Measurements from ENCODE around the gene TLX2.

DNA sequence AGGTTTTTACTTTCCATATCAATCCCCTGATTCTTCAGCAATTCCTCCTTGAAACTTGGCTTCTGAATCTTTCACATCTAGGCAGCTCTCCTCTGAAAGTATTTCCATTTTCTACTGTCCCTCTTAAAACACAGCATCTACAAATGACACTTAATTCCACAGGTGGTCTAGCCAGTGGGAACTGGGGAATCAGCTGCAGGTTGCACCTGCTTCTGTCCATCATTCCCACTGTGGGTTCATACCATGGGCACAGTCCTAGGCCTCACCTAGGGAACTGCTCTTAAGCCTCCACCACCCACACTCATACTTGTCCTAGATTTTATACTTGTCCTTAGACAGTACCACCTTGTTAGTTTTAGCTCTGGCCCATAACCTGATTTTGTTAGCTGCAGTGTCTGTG is 37.3 kb downstream of the TLX2 start:
- TF ChIP-seq, protein P1, sequence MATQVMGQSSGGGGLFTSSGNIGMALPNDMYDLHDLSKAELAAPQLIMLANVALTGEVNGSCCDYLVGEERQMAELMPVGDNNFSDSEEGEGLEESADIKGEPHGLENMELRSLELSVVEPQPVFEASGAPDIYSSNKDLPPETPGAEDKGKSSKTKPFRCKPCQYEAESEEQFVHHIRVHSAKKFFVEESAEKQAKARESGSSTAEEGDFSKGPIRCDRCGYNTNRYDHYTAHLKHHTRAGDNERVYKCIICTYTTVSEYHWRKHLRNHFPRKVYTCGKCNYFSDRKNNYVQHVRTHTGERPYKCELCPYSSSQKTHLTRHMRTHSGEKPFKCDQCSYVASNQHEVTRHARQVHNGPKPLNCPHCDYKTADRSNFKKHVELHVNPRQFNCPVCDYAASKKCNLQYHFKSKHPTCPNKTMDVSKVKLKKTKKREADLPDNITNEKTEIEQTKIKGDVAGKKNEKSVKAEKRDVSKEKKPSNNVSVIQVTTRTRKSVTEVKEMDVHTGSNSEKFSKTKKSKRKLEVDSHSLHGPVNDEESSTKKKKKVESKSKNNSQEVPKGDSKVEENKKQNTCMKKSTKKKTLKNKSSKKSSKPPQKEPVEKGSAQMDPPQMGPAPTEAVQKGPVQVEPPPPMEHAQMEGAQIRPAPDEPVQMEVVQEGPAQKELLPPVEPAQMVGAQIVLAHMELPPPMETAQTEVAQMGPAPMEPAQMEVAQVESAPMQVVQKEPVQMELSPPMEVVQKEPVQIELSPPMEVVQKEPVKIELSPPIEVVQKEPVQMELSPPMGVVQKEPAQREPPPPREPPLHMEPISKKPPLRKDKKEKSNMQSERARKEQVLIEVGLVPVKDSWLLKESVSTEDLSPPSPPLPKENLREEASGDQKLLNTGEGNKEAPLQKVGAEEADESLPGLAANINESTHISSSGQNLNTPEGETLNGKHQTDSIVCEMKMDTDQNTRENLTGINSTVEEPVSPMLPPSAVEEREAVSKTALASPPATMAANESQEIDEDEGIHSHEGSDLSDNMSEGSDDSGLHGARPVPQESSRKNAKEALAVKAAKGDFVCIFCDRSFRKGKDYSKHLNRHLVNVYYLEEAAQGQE (IDR thresholded peaks at IDR 0.05), result no peak
- no peak for TF ChIP-seq SP1 (IDR thresholded peaks at IDR 0.05)
- TF ChIP-seq JUND (IDR thresholded peaks at IDR 0.05), result no peak
- no peak for TF ChIP-seq CTCF (IDR thresholded peaks at IDR 0.05; ENCODE audit: low read depth, low read length, missing input control)
- no peak for TF ChIP-seq YY1 (IDR thresholded peaks at IDR 0.05)
- TF ChIP-seq, protein P2, sequence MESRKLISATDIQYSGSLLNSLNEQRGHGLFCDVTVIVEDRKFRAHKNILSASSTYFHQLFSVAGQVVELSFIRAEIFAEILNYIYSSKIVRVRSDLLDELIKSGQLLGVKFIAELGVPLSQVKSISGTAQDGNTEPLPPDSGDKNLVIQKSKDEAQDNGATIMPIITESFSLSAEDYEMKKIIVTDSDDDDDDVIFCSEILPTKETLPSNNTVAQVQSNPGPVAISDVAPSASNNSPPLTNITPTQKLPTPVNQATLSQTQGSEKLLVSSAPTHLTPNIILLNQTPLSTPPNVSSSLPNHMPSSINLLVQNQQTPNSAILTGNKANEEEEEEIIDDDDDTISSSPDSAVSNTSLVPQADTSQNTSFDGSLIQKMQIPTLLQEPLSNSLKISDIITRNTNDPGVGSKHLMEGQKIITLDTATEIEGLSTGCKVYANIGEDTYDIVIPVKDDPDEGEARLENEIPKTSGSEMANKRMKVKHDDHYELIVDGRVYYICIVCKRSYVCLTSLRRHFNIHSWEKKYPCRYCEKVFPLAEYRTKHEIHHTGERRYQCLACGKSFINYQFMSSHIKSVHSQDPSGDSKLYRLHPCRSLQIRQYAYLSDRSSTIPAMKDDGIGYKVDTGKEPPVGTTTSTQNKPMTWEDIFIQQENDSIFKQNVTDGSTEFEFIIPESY (IDR thresholded peaks at IDR 0.05), result no peak
- no peak for TF ChIP-seq ATF3 (IDR thresholded peaks at IDR 0.05)
- TF ChIP-seq, protein P3, sequence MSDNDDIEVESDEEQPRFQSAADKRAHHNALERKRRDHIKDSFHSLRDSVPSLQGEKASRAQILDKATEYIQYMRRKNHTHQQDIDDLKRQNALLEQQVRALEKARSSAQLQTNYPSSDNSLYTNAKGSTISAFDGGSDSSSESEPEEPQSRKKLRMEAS (IDR thresholded peaks at IDR 0.05), result no peak
- no peak for TF ChIP-seq FOXA1 (IDR thresholded peaks at IDR 0.05)
- no peak for TF ChIP-seq RXRA (IDR thresholded peaks at IDR 0.05)
- no peak for TF ChIP-seq TAF1 (conservative IDR thresholded peaks at IDR 0.05)
- TF ChIP-seq GABPA (IDR thresholded peaks at IDR 0.05 in 1 of 2, conservative IDR thresholded peaks at IDR 0.05 in 1 of 2), result no peak

Data from liver (tissue), 3 donors.